ENCODE results near the gene PALD1. TPM values are rescaled to one million over a fixed set of nuclear protein-coding genes. Genes with fewer than 3 reads are reported as not detected.

Gene PALD1
- total RNA-seq, 1 donor from 2014 or later = 1.8 TPM

- no peak overlapping the region for H3K9ac ChIP-seq (ENCODE audit: low read length)
- no peak overlapping the region for H3K4me3 ChIP-seq (ENCODE audit: insufficient read depth, low read depth, low read length)
- no peak overlapping the region for H3K4me2 ChIP-seq (ENCODE audit: low read length)
- Mint-ChIP-seq H3K4me3 (ENCODE audit: unreplicated experiment) (no peak overlapping the region), H3K9me3 (ENCODE audit: unreplicated experiment) (no peaks in the 10 kb centered on the region), H3K27me3 (ENCODE audit: low read depth, unreplicated experiment) (peaks cover 31% of the 10 kb centered on the region), H3K27ac (ENCODE audit: unreplicated experiment) (no peak overlapping the region), H3K36me3 (ENCODE audit: low read depth, unreplicated experiment) (peaks cover 11% of the 10 kb centered on the region), H3K4me1 (ENCODE audit: low read depth, unreplicated experiment) (no peaks in the 10 kb centered on the region)
- H2AFZ ChIP-seq (ENCODE audit: low read depth, low read length) = no peak overlapping the region
- H3K79me2 ChIP-seq (ENCODE audit: insufficient read depth, low read length) = no peaks in the 10 kb centered on the region
- no peak for DNase-seq (ENCODE audit: low read depth)
- H3K27me3 ChIP-seq (ENCODE audit: insufficient read depth, low read length) = peaks cover 20% of the 10 kb centered on the region
- no peaks in the 10 kb centered on the region for H3K9me3 ChIP-seq (ENCODE audit: insufficient read depth, low read depth, low read length)
- peaks cover 5% of the 10 kb centered on the region for H3K4me1 ChIP-seq (ENCODE audit: insufficient read depth, low read length)
- no peak overlapping the region for H3K27ac ChIP-seq (ENCODE audit: low read depth, low read length)
- no peak for FAIRE-seq
- peaks cover 13% of the 10 kb centered on the region for H4K20me1 ChIP-seq (ENCODE audit: insufficient read depth, low read length)
- H3K36me3 ChIP-seq (ENCODE audit: insufficient read depth, low read length) = no peaks in the 10 kb centered on the region
- TF ChIP-seq CTCF (IDR thresholded peaks at IDR 0.05; ENCODE audit: insufficient read depth, low read depth, low read length) (no peak), EZH2 (IDR thresholded peaks at IDR 0.05; ENCODE audit: insufficient read depth, low read length) (no peak)
Measured at GRCh38 chr10:70435241-70436085, 43.1 kb upstream of the PALD1 start.

- H3K36me3 Mint-ChIP-seq (ENCODE audit: low read depth, unreplicated experiment) = peaks cover 14% of the 10 kb centered on the region
Measured at GRCh38 chr10:70437721-70438120, 40.8 kb upstream of the PALD1 start.

More at GRCh38 chr10:70437721-70438120, 40.8 kb upstream of the PALD1 start:
- Histone ChIP-seq H3K4me2 (ENCODE audit: low read length) (no peak overlapping the region), H3K36me3 (ENCODE audit: insufficient read depth, low read length) (no peaks in the 10 kb centered on the region), H4K20me1 (ENCODE audit: insufficient read depth, low read length) (no peaks in the 10 kb centered on the region), H3K9me3 (ENCODE audit: insufficient read depth, low read depth, low read length) (no peaks in the 10 kb centered on the region), H3K4me1 (ENCODE audit: insufficient read depth, low read length) (peaks cover 5% of the 10 kb centered on the region), H3K9ac (ENCODE audit: low read length) (no peak overlapping the region), H3K4me3 (ENCODE audit: insufficient read depth, low read depth, low read length) (no peak overlapping the region), H3K79me2 (ENCODE audit: insufficient read depth, low read length) (no peaks in the 10 kb centered on the region), H3K27ac (ENCODE audit: low read depth, low read length) (no peak overlapping the region), H3K27me3 (ENCODE audit: insufficient read depth, low read length) (peaks cover 40% of the 10 kb centered on the region), H2AFZ (ENCODE audit: low read depth, low read length) (no peak overlapping the region)
- Mint-ChIP-seq H3K4me3 (ENCODE audit: unreplicated experiment) (no peak overlapping the region), H3K27me3 (ENCODE audit: low read depth, unreplicated experiment) (peaks cover 48% of the 10 kb centered on the region), H3K4me1 (ENCODE audit: low read depth, unreplicated experiment) (no peaks in the 10 kb centered on the region), H3K9me3 (ENCODE audit: unreplicated experiment) (no peaks in the 10 kb centered on the region), H3K27ac (ENCODE audit: unreplicated experiment) (no peak overlapping the region)
- no peak for DNase-seq (ENCODE audit: low read depth)
- no peak for FAIRE-seq
- TF ChIP-seq CTCF (IDR thresholded peaks at IDR 0.05; ENCODE audit: insufficient read depth, low read depth, low read length) (no peak), EZH2 (IDR thresholded peaks at IDR 0.05; ENCODE audit: insufficient read depth, low read length) (no peak)
